Measurements from ENCODE around the gene SAPCD1. TPM values are rescaled to one million over a fixed set of nuclear protein-coding genes. Genes with fewer than 3 reads are reported as not detected.
A peak's percentile ranks its signal among the peaks of the same experiment; 100 is the strongest.
"Not testable (repeated sequence)": the region's sequence is repeated elsewhere in the genome, so short reads cannot be mapped to it uniquely, and the experiment has no call there.

The SAPCD1 gene
- total RNA-seq, 2 donors from 2014 or later, result 12.1 to 18.9 TPM

- Mint-ChIP-seq H3K36me3 (ENCODE audit: low read depth) (peaks cover 64% of the 10 kb centered on the region), H3K9me3 (no peaks in the 10 kb centered on the region), H3K27me3 (no peaks in the 10 kb centered on the region), H3K27ac (no peak overlapping the region), H3K4me1 (peaks cover 25% of the 10 kb centered on the region), H3K4me3 (peak overlapping the region; percentile 22)
- ATAC-seq (replicated peaks), result no peak
Observed at GRCh38 chr6:31791324-31792089, 29.1 kb downstream of the SAPCD1 start.

GRCh38 chr6:31792090-31792374 is 29.6 kb downstream of the SAPCD1 start:
- H3K27ac Mint-ChIP-seq, result peak overlapping the region; percentile 29
- peak overlapping the region; percentile 72 for H3K4me3 Mint-ChIP-seq
- H3K9me3 Mint-ChIP-seq, result no peaks in the 10 kb centered on the region
- no peaks in the 10 kb centered on the region for H3K27me3 Mint-ChIP-seq
- no peak for ATAC-seq (replicated peaks)
- peaks cover 61% of the 10 kb centered on the region for H3K36me3 Mint-ChIP-seq (ENCODE audit: low read depth)
- peaks cover 27% of the 10 kb centered on the region for H3K4me1 Mint-ChIP-seq

- Mint-ChIP-seq H3K4me3 (peak overlapping the region; percentile 72), H3K4me1 (peaks cover 33% of the 10 kb centered on the region), H3K27me3 (no peaks in the 10 kb centered on the region), H3K27ac (peak overlapping the region; percentile 29), H3K36me3 (ENCODE audit: low read depth) (peaks cover 68% of the 10 kb centered on the region), H3K9me3 (no peaks in the 10 kb centered on the region)
- ATAC-seq (replicated peaks), result peak; percentile 54
Observed at GRCh38 chr6:31792761-31793171, 30.3 kb downstream of the SAPCD1 start.

GRCh38 chr6:31793927-31794245 is 31.4 kb downstream of the SAPCD1 start:
- ATAC-seq (replicated peaks); H3K27me3 Mint-ChIP-seq; H3K9me3 Mint-ChIP-seq: not testable (repeated sequence)
- peak overlapping the region; percentile 72 for H3K4me3 Mint-ChIP-seq
- peaks cover 34% of the 10 kb centered on the region for H3K4me1 Mint-ChIP-seq
- H3K27ac Mint-ChIP-seq, result peak overlapping the region; percentile 29
- peaks cover 77% of the 10 kb centered on the region for H3K36me3 Mint-ChIP-seq (ENCODE audit: low read depth)

- Mint-ChIP-seq H3K4me1 (peaks cover 32% of the 10 kb centered on the region), H3K36me3 (ENCODE audit: low read depth) (peaks cover 77% of the 10 kb centered on the region), H3K27ac (peak overlapping the region; percentile 8), H3K9me3 (no peaks in the 10 kb centered on the region), H3K27me3 (no peaks in the 10 kb centered on the region), H3K4me3 (peak overlapping the region; percentile 72)
- no peak for ATAC-seq (replicated peaks)
Observed at GRCh38 chr6:31794294-31794865, 31.9 kb downstream of the SAPCD1 start.

- Mint-ChIP-seq H3K4me3 (peak overlapping the region; percentile 72), H3K9me3 (no peaks in the 10 kb centered on the region), H3K27me3 (no peaks in the 10 kb centered on the region), H3K4me1 (peaks cover 30% of the 10 kb centered on the region), H3K27ac (peak overlapping the region; percentile 99), H3K36me3 (ENCODE audit: low read depth) (peaks cover 77% of the 10 kb centered on the region)
- peak; percentile 10 for ATAC-seq (replicated peaks)
Observed at GRCh38 chr6:31794866-31795615, 32.6 kb downstream of the SAPCD1 start.

- H3K9me3 Mint-ChIP-seq, result no peaks in the 10 kb centered on the region
- peaks cover 26% of the 10 kb centered on the region for H3K4me1 Mint-ChIP-seq
Observed at GRCh38 chr6:31795616-31796298, 33.3 kb downstream of the SAPCD1 start, which contains the start of gene VARS1. VARS1 (minus strand) TSS chr6:31795752; CDS start chr6:31795217, 535 bp downstream.

GRCh38 chr6:31796993-31797385 is 34.5 kb downstream of the SAPCD1 start:
- H3K4me1 Mint-ChIP-seq, result peaks cover 20% of the 10 kb centered on the region
- peak overlapping the region; percentile 72 for H3K4me3 Mint-ChIP-seq
- no peak for ATAC-seq (replicated peaks)
- no peaks in the 10 kb centered on the region for H3K9me3 Mint-ChIP-seq
- peak overlapping the region; percentile 71 for H3K27ac Mint-ChIP-seq
- peaks cover 76% of the 10 kb centered on the region for H3K36me3 Mint-ChIP-seq (ENCODE audit: low read depth)
- H3K27me3 Mint-ChIP-seq, result no peaks in the 10 kb centered on the region

More at GRCh38 chr6:31795616-31796298, 33.3 kb downstream of the SAPCD1 start, which contains the start of gene VARS1:
- ATAC-seq (replicated peaks), result peak; percentile 92
- H3K4me3 Mint-ChIP-seq, result peak within 1 kb of the TSS; percentile 72
- H3K27ac Mint-ChIP-seq, result peak within 1 kb of the TSS; percentile 99
- peaks cover 77% of the 10 kb centered on the region for H3K36me3 Mint-ChIP-seq (ENCODE audit: low read depth)
- no peaks in the 10 kb centered on the region for H3K27me3 Mint-ChIP-seq

GRCh38 chr6:31797588-31797987 is 35.1 kb downstream of the SAPCD1 start:
- H3K4me3 Mint-ChIP-seq, result peak overlapping the region; percentile 72
- ATAC-seq (replicated peaks), result no peak
- peak overlapping the region; percentile 71 for H3K27ac Mint-ChIP-seq
- no peaks in the 10 kb centered on the region for H3K9me3 Mint-ChIP-seq
- no peaks in the 10 kb centered on the region for H3K27me3 Mint-ChIP-seq
- peaks cover 76% of the 10 kb centered on the region for H3K36me3 Mint-ChIP-seq (ENCODE audit: low read depth)
- H3K4me1 Mint-ChIP-seq, result peaks cover 20% of the 10 kb centered on the region

GRCh38 chr6:31799781-31800180 is 37.3 kb downstream of the SAPCD1 start:
- Mint-ChIP-seq H3K36me3 (ENCODE audit: low read depth) (peaks cover 82% of the 10 kb centered on the region), H3K4me1 (peaks cover 9% of the 10 kb centered on the region), H3K27me3 (no peaks in the 10 kb centered on the region), H3K4me3 (no peak overlapping the region), H3K27ac (no peak overlapping the region), H3K9me3 (no peaks in the 10 kb centered on the region)
- no peak for ATAC-seq (replicated peaks)

GRCh38 chr6:31801031-31801927 is 38.8 kb downstream of the SAPCD1 start:
- not testable (repeated sequence) for H3K27ac Mint-ChIP-seq; H3K9me3 Mint-ChIP-seq; H3K4me3 Mint-ChIP-seq; ATAC-seq (replicated peaks); H3K27me3 Mint-ChIP-seq; H3K4me1 Mint-ChIP-seq
- H3K36me3 Mint-ChIP-seq (ENCODE audit: low read depth), result peaks cover 88% of the 10 kb centered on the region

GRCh38 chr6:31805939-31806469 is 43.5 kb downstream of the SAPCD1 start:
- Mint-ChIP-seq H3K4me1 (peaks cover 3% of the 10 kb centered on the region), H3K27me3 (no peaks in the 10 kb centered on the region), H3K9me3 (no peaks in the 10 kb centered on the region), H3K27ac (peak overlapping the region; percentile 91), H3K36me3 (ENCODE audit: low read depth) (peaks cover 62% of the 10 kb centered on the region), H3K4me3 (peak overlapping the region; percentile 92)
- ATAC-seq (replicated peaks), result peak; percentile 15

GRCh38 chr6:31806470-31807272 is 44.2 kb downstream of the SAPCD1 start, which contains the start of gene LSM2:
LSM2 (minus strand) TSS chr6:31806966; CDS start chr6:31806757, 209 bp downstream.
- Mint-ChIP-seq H3K27ac (peak within 1 kb of the TSS; percentile 91), H3K9me3 (no peaks in the 10 kb centered on the region), H3K27me3 (no peaks in the 10 kb centered on the region), H3K4me3 (peak within 1 kb of the TSS; percentile 92), H3K36me3 (ENCODE audit: low read depth) (peaks cover 55% of the 10 kb centered on the region), H3K4me1 (peaks cover 3% of the 10 kb centered on the region)
- ATAC-seq (replicated peaks), result peak; percentile 99
